GM19193 (cell line): Measurements from ENCODE around the gene OPA3.

Experiments used
- POLR2A ChIP-seq: IDR thresholded peaks from 4 replicates; pipeline ENCODE4 v1.6.1; 2011; ENCODE audit not compliant: insufficient read depth, insufficient read length; ENCODE audit errors: extremely low read depth

OPA3 gene

GRCh38 chr19:45518469-45518826 lies 66.2 kb downstream of the OPA3 start:
- TF ChIP-seq POLR2A, result no peak

GRCh38 chr19:45517641-45518468 lies 66.7 kb downstream of the OPA3 start:
- no peak for TF ChIP-seq POLR2A

- no peak for TF ChIP-seq POLR2A
Observed at GRCh38 chr19:45517238-45517637, 67.4 kb downstream of the OPA3 start.

- TF ChIP-seq POLR2A, result no peak
Observed at GRCh38 chr19:45515807-45516401, 68.7 kb downstream of the OPA3 start.

- TF ChIP-seq POLR2A, result peak; percentile 12
Observed at GRCh38 chr19:45515081-45515624, 69.4 kb downstream of the OPA3 start.

- no peak for TF ChIP-seq POLR2A
Observed at GRCh38 chr19:45514376-45515051, 70.1 kb downstream of the OPA3 start.

- no peak for TF ChIP-seq POLR2A
Observed at GRCh38 chr19:45512881-45513483, 71.6 kb downstream of the OPA3 start.

GRCh38 chr19:45511074-45511473 lies 73.5 kb downstream of the OPA3 start:
- TF ChIP-seq POLR2A, result no peak

- TF ChIP-seq POLR2A, result no peak
Observed at GRCh38 chr19:45509692-45510015, 74.9 kb downstream of the OPA3 start.

- TF ChIP-seq POLR2A, result peak; percentile 52
Observed at GRCh38 chr19:45508861-45509691, 75.5 kb downstream of the OPA3 start.

GRCh38 chr19:45508417-45508860 lies 76.2 kb downstream of the OPA3 start:
- TF ChIP-seq POLR2A, result no peak

GRCh38 chr19:45507872-45508416 lies 76.7 kb downstream of the OPA3 start:
- no peak for TF ChIP-seq POLR2A

- peak; percentile 99 for TF ChIP-seq POLR2A
Observed at GRCh38 chr19:45506989-45507871, 77.4 kb downstream of the OPA3 start, which contains the start of gene VASP. VASP (plus strand) TSS chr19:45507479; CDS start chr19:45507772, 293 bp downstream.
